GM18951 (cell line): ENCODE data around the gene PDE4D.

Experiments
- POLR2A ChIP-seq: IDR thresholded peaks from 4 replicates; pipeline ENCODE4 v1.6.1; 2011; ENCODE audit warnings: mild to moderate bottlenecking; ENCODE audit not compliant: insufficient read length, insufficient read depth; ENCODE audit errors: extremely low read depth
- in situ Hi-C: fragments of 300-500 bp; cut with MboI; formaldehyde crosslinking; loops from one replicate; pipeline ENCODE4 v1.12.0; 2022; ENCODE audit warnings: low sequenced_read_pairs, mixed read lengths, inconsistent platforms; ENCODE audit not compliant: unreplicated experiment

Gene PDE4D

DNA sequence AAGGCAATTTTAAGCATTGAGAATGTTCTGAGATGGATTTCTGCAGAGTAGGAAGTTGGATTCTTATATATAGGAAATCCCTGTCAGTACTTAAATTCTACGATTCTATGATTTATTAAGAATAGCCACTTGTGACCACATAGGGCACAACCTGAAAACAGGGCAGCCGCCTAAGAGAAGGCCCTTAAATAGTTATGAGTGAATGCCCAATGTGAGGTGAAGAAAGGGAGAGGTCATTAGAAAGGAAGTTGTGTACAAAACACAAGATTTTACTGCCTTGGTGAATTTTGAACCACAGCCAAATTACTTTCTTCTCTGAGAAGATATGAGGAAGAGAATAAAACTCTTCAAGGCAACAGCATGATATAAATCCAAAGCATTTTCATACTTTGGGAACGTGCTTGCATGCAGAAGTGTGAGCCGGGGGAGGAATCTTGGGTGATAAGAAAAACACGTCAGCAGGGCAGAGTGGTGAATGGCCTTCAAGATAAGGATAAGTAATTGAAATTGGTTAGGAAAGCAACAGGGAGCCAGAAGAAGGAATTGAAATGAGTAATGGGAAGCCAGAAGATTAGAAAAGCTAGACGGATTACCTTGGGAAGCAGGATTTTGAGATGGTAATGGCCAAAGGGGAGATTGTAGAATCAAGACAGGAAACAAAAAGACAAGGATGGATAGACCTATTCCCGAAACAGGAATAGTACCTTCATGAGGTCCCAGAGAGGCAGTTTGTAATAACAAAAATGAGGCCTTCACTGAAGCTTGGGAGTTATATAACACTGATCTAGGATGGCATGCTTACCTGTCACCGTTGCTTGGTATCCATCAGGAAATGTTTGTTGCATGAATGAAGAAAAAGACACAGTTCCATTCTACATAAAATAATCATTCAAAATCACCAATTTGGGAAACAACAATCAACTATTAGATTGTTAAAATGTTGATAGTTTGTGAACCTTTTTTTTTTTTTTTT is 244.3 kb downstream of the PDE4D start:
- no peak for TF ChIP-seq POLR2A
- in situ Hi-C loops: no loop called here

DNA sequence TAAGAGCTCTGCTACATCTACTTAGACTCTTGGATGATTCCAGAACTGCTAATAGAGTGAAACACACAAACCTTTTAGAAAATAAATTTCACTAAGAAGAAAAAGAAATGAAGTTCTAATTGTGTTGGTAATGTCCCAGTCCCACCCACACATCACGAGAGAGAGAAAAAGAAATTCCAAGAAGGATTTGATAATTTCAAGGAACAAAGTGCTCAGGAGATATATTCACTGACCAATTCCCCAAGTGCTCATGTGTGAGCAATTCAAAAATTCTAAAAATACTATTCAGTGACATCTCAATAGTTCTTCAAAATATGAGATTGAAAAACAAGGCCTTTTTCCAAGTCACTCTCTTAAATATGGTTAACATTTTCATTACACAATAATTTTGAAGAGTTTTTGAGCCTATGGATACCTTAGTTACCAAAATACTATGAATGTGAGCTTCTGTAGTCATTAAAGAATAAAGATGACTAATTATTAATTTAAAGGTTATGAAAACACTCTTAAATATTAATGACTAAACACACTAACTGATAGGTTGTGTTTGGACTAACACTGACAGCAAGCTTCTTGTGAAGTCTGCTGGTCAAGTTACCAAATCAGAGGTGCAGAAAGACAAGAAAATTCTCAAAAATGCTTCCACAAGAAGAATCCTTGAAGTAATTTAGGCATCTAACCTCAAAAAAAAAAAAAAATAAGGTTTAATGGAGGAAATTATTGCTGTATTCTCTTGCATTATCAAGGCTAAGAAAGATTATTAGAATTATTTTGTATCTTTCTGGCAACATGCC is 245.3 kb downstream of the PDE4D start:
- in situ Hi-C loops: no loop called here
- no peak for TF ChIP-seq POLR2A

GRCh38 chr5:59645380-59645779 is 248.1 kb downstream of the PDE4D start:
- in situ Hi-C loops: no loop called here
- TF ChIP-seq POLR2A: no peak

DNA sequence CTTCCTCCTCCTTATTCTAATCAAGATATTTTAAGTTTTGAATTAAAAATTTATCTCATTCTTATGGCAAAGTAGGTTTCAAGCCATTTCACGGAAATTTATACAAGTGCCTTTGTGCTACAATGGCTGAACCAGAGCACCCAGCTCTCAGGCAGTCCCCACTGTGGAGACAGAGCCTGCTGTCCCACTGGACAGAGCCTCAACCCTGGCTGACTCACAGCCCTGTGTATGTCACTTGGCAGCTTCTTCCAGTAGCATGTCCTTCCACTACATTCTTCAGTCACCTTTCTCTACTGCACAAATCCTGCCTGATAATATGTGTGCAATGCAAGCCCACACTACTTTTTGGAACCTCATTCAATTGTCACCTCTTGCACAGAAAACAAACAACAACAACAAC is 253.1 kb downstream of the PDE4D start:
- in situ Hi-C loops: no loop called here
- no peak for TF ChIP-seq POLR2A

DNA sequence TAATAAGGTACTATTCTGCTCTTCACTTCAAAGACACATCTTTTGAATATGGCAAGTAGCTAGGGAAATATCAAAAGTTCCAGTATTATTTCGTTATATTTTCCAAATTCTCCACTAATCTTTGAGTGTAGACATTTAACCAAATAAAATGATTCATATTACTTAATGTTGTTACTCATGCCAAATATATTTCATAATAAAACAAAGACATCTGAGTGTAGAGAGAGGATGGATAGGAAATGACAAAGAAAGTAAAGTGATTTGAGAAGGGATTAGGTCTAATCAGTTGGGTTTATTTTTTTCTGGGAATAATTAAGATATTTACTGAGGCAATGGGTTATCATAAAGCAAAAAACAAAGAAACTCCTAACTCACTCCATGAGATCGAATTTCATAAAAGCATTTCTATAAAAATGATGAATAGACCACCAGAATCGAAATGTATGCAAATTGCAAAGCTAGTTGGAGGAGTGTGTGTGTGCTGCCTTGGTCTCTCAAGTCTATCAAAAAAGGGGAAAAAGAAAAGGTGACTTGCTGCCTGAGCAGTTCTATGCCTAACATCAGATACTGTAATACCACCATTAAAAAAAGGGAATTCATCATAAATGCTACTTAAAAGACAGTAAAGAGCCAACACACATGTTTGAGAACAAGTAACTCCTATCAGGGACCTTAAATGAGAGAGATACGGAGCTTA is 255.5 kb downstream of the PDE4D start:
- TF ChIP-seq POLR2A: no peak
- in situ Hi-C loops: no loop called here

DNA sequence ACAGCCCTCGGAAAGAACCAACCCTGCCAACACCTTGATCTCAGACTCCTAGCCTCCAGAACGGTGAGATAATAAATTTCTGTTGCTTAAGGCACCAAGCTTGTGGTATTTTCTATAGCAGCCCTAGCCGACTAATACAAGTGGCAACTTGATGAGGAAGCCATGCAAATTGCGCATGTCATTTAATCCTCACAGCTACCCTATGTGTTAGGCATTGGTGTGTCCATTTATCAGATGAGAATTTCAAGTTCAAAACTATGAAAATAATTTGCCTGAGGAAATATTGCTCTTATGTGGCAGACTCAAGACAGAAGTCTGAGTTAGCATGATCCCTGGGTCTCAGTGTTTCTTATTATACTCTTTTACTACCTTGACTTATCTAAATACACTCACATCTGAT is 264.0 kb downstream of the PDE4D start:
- in situ Hi-C loops: no loop called here
- TF ChIP-seq POLR2A: no peak

DNA sequence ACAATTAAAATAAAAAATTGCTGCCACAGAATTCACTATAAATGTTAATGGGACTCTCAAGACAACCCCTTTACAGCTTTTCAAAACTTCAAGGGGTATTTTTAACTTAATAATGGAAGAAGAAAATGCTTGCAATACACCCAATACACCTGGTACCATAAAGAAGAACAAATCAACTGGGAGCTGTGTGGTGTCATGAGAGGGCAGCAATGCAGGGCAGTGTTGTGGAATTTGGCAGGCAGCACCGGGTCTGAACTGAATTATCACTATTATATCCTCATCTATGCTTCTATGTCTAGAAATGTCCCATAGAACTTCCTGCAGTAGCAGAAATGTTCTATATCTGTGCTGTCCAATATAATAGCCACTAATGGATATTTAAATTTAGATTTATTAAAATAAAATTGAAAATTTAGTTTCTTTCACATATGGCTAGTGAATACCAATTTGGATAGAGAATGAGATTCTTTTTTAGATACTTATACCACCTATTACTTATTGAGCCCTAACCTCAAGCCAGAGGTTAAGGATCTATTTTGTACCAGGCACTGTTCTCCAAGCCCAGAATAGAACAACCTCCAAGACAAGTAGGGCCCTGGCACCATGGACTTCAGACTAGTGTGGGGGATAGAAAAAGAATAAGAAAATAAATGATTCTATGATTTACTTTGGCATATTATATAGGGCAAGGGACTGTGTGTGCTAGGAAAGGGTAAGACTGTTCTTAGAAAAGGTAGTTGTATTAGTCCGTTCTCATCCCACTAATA is 265.3 kb downstream of the PDE4D start:
- in situ Hi-C loops: no loop called here
- no peak for TF ChIP-seq POLR2A

DNA sequence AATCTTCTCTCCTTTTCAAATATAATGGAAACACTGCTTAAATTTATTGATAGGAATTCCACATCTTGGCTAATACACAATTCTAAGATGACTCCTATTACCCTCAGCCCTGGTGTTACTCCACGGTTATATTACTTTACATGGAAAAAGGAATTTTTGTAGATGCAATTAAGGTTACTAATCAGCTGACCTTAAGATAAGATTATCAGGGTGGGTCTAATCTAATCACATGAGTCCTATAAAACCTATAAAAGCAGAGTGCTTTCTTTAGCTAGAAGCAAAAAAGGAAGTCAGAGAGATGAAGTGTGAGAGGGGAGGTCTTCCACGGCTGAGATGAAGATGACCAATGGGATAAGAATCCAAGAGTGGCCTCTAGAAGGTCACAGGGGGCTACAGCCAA is 268.6 kb downstream of the PDE4D start:
- no peak for TF ChIP-seq POLR2A
- in situ Hi-C loops: no loop called here

DNA sequence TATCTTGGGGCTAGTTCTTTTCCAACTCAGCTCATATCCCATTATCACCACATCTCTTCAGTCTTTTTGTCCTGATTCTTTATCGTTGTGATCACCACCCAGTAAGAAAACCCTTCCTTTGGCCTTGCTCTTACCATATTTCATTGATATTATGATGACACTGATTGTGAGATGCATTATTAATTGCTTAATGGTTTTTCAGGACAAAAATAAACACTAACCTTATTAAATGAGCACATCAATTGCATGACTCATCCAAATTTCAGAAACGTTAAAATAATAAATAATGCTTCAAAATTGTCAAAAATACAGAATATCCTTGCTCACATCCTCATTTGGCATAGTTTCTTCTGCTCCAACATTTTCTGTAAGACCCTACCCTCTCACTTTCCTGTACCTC is 270.7 kb downstream of the PDE4D start:
- no peak for TF ChIP-seq POLR2A
- in situ Hi-C loops: no loop called here

DNA sequence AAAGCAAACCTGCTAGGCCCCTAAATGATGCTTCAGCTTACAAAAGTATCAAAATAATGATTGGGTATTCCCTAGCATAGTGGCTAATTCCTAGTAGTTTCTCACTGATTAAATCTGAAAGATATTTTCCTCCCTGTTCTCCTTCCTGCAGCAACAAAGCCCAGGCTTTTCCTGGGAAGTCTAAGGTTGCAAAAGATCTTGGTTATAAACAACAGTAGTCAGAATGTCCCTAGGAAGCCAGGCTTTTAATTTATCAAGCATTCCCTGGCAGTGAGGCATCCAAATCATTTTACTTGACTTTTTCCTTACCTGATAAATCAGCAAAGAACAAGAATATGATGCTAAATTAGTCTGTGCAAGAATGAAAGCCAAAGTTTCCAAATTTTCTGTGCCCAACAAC is 272.0 kb downstream of the PDE4D start:
- in situ Hi-C loops: no loop called here
- no peak for TF ChIP-seq POLR2A

DNA sequence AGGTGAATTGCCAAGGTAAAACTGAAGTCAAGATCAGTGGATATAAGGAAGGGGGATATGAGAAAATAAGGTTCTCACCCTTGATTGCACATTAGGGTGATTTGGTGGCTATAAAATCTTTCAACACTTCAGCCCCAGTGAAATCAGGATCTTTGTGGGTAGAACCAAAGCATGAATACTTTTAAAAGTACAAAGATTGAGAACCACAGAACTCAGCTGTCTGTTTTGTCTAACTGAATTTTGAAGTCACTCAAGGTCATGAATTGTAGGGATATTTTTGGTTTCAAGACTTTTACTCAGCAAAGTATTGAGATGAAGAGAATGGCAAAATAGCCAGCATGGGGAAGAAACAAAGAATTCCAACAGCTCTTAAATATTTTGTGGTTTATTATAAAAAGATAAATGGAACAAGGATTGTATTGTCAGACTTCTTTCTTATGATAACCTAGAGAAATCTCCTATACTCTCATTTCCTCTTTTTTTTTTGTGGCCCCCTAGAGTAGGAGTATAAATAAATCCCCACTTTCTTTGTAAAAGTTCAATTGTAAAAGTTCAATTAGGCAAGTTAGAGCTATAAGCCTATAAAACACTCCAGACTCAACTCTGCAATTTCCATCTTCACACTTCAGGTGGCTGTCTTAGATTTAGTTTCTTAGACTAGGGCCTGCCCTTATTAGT is 272.9 kb downstream of the PDE4D start:
- no peak for TF ChIP-seq POLR2A
- in situ Hi-C loops: no loop called here

- TF ChIP-seq POLR2A: no peak
- in situ Hi-C loops: no loop called here
Observed at GRCh38 chr5:59618644-59619043, 274.9 kb downstream of the PDE4D start.
